Nucleus accumbens (tissue), 56 donors: ENCODE data around the gene DTNB.
"Not testable (repeated sequence)": the region's sequence is repeated elsewhere in the genome, so short reads cannot be mapped to it uniquely, and the experiment has no call there.

Experiments used
- DNase-seq, 56 donors: peaks; one replicate each; lab custom pipeline; 2025; lab: John Stamatoyannopoulos, UW

The DTNB gene

GRCh38 chr2:25673300-25674076, at the start of gene DTNB:
Gene DTNB (minus strand): TSS chr2:25673577. CDS start chr2:25652660, 20,917 bp downstream.
- peak in 46 of 56 donors; percentile 24 to 86 (median 68) for DNase-seq

- no peak for DNase-seq
Observed at GRCh38 chr2:25722224-25722623, 48.8 kb upstream of the DTNB start.

- no peak for DNase-seq
Observed at GRCh38 chr2:25720575-25720974, 47.2 kb upstream of the DTNB start.

GRCh38 chr2:25714740-25715139, 41.4 kb upstream of the DTNB start:
- no peak for DNase-seq

DNA sequence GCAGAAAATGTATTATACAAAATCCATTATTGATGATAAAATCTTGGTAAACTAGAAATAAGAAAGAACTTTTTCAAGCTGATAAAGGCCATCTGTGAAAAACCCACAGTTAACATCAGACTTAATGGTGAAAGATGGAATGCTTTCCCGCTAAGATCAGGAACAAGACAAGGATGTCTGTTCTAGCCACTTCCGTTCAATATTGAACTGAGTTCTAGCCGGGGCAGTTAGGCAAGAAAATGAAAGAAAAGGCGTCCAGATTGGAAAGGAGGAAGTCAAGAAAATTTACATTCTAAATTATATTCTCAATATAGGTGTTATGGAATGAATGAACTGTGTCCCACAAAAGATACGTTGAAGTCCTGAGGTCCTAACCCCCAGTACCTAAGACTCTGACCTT, 39.1 kb upstream of the DTNB start:
- no peak for DNase-seq

GRCh38 chr2:25711675-25712354, 38.4 kb upstream of the DTNB start:
- DNase-seq = no peak

DNA sequence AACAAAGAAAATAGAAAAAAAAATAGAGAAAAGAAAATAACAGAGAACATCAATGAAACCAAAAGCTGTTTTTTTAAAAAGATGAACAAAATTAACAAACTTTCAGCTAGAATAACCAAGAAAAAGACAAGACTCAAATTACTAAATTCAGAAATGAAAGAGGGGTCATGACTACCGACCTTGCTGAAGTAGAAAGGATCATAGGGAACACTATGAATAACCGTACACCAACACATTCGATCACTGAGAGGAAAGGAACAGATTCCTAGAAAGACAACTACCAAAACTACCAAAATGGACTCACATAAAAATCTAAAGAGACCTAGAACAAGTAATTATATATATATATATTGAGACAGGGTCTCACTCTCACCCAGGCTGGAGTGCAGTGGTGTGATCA, 37.4 kb upstream of the DTNB start:
- no peak for DNase-seq

DNA sequence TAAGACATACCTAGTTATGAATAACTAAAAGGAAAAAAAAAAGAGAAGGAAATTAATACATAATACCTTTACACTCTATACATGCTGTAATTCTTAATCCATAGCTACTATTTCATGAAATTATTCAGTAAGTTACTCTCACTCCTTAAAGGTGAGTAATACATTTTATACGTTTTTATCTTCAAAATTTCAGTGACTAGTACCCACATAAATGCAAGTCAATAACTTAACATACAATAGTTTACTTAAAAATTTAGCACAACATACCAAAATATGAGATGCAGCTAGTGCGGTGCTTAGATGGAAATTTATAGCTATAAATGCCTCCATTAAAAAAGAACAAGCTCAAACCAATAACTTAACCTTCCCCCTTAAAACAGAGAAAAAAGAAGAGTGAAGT, 36.0 kb upstream of the DTNB start:
- DNase-seq = no peak

- no peak for DNase-seq
Observed at GRCh38 chr2:25707927-25708590, 34.7 kb upstream of the DTNB start.

DNA sequence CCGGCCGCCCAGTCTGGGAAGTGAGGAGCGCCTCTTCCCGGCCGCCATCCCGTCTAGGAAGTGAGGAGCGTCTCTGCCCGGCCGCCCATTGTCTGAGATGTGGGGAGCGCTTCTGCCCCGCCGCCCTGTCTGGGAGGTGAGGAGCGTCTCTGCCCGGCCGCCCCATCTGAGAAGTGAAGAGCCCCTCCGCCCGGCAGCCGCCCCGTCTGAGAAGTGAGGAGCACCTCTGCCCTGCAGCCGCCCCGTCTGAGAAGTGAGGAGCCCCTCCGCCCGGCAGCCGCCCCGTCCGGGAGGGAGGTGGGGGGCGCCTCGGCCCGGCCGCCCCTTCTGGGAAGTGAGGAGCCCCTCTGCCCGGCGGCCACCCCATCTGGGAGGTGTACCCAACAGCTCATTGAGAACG, 32.2 kb upstream of the DTNB start:
- not testable (repeated sequence) for DNase-seq

- DNase-seq = no peak
Observed at GRCh38 chr2:25701801-25702200, 28.4 kb upstream of the DTNB start.

DNA sequence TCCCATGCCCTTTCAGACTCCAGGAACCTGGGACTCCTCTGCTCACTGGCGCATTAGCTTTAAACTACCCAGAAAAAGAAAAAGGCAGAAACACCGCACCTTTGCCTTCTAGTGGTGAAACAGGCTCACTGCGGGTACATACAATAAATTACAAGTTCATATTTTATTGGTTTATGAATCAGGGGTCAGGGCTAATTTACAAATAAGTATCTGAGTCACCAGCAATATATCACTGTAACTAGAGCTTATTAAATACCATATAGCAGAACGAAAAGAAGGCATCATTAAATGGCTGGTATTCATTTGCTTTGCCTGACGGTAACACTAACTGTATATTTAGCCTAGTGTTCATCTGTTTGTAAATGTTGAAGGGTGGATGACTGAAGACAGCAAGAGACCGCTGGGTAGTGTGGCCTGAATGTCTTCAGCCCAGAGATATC, 26.9 kb upstream of the DTNB start:
- peak in 11 of 56 donors; percentile 2 to 44 (median 9) for DNase-seq

DNA sequence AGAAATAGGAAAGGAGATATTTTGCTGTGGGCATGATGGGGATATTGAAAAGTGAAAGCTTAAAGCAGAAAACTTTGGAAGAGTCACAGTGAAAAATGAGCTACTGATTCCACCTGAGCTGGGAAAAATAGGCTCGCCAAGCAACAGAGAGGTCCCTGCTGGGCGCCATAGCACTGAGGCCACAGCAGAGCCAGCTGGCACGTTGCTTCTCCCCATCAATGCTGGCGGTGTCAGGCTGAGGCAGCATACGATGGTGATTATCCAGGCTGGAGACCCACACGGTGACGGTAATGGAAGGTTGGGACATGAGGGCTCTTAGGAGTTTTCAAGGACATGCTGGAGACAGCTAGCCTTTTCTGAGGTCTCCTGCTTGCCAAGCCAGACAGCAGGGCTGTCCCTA, 25.8 kb upstream of the DTNB start:
- no peak for DNase-seq

GRCh38 chr2:25698752-25699151, 25.4 kb upstream of the DTNB start:
- no peak for DNase-seq

- DNase-seq = no peak
Observed at GRCh38 chr2:25697559-25698341, 24.4 kb upstream of the DTNB start.

DNA sequence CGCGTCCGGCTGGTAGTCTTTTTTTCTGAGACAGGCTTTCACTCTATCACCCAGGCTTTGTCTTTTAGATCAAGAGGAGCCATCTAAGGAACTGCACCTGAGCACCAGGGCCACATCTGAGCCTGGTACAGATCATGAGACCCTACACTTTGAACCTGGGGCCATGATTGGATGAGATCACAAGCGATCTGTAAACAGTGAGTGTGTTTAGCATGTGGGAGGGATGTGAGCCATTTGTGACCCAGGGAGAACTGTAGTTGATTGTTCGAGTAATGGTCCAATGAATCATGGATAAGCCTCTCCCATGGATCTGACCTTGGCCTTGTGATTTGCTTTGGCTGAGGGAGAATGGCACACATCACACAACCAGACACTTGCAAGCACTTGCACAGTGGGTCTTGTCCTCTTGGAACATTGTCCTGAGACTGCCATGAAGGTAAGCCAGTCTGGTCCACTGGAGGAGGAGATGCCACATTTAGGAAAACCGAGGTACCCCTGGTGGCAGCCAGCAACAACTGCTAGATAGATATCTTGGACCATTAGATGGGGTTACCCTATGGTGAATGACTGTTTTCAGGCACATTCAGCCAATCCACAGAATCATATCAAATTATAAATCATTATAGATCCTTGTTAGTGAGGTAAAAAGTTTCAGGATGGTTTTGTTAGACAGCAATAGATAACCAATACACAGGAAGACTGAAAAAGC, 19.5 kb upstream of the DTNB start:
- DNase-seq = no peak

DNA sequence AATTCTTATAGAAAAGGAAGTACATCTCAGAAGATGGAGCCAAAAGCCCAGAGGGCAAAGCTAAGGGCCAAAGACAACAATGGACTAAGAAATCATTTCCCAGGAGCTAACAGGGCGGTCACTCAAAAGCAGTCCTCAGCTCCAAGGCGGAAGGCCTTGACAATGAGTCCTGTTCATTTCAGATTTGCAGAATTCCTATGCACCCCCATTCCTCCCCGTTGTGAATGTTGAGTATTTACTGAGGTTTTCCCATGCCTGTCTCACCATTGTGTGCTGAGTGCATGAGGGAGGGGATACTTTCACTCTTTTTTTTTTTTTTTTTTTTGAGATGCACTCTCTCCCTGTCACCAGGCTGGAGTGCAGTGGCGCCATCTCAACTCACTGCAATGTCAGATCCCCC, 18.8 kb upstream of the DTNB start:
- no peak for DNase-seq

- DNase-seq = peak in 5 of 56 donors; percentile 3 to 32 (median 10)
Observed at GRCh38 chr2:25690058-25690457, 16.7 kb upstream of the DTNB start.

DNA sequence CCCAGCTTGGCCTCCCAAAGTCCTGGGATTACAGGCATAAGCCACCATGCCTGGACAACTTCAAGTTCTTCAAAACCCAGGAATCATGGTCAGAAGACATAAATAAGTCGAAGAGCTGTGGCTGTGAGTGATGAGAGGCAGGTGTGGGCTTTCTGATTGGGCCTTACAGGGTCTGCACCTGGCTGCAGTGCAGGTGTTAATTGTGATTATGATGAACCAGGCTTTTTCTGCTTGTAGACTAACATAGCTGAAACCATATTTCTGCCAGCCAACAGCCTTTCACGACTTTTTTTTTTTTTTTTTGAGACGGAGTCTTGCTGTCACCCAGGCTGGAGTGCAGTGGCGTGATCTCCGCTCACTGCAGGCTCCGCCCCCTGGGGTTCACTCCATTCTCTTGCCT, 14.9 kb upstream of the DTNB start:
- no peak for DNase-seq

- no peak for DNase-seq
Observed at GRCh38 chr2:25685741-25686140, 12.4 kb upstream of the DTNB start.
